ENCODE data around the gene STAM.
A peak's percentile ranks its signal among the peaks of the same experiment; 100 is the strongest.

STAM gene

GRCh38 chr10:17731331-17732020, 87.5 kb downstream of the STAM start:
- no peak for DNase-seq (ENCODE audit: low spot score)

GRCh38 chr10:17733620-17734019, 89.7 kb downstream of the STAM start:
- no peak for DNase-seq (ENCODE audit: low spot score)

GRCh38 chr10:17734432-17735080, 90.6 kb downstream of the STAM start:
- peak; percentile 92 for DNase-seq (ENCODE audit: low spot score)

- peak; percentile 89 for DNase-seq (ENCODE audit: low spot score)
Observed at GRCh38 chr10:17735166-17735941, 91.4 kb downstream of the STAM start.

GRCh38 chr10:17736223-17736622, 92.3 kb downstream of the STAM start:
- DNase-seq (ENCODE audit: low spot score), result no peak

GRCh38 chr10:17737027-17737965, 93.3 kb downstream of the STAM start:
- DNase-seq (ENCODE audit: low spot score), result peak; percentile 81

- no peak for DNase-seq (ENCODE audit: low spot score)
Observed at GRCh38 chr10:17740668-17741067, 96.7 kb downstream of the STAM start.

GRCh38 chr10:17742918-17743317, 99.0 kb downstream of the STAM start:
- DNase-seq (ENCODE audit: low spot score), result peak; percentile 51

- DNase-seq (ENCODE audit: low spot score), result no peak
Observed at GRCh38 chr10:17743437-17743836, 99.5 kb downstream of the STAM start.

- DNase-seq (ENCODE audit: low spot score), result peak; percentile 67
Observed at GRCh38 chr10:17744341-17744861, 100.5 kb downstream of the STAM start.

- DNase-seq (ENCODE audit: low spot score), result peak; percentile 19
Observed at GRCh38 chr10:17747883-17748550, 104.1 kb downstream of the STAM start.

- DNase-seq (ENCODE audit: low spot score), result no peak
Observed at GRCh38 chr10:17749890-17750289, 105.9 kb downstream of the STAM start.

GRCh38 chr10:17751781-17752445, 108.0 kb downstream of the STAM start, which contains the start of gene TMEM236:
TSS of gene TMEM236 (plus strand) at chr10:17752201. CDS start at chr10:17752296, 95 bp downstream.
- DNase-seq (ENCODE audit: low spot score), result no peak

GRCh38 chr10:17756557-17757217, 112.7 kb downstream of the STAM start:
- DNase-seq (ENCODE audit: low spot score), result no peak

- no peak for DNase-seq (ENCODE audit: low spot score)
Observed at GRCh38 chr10:17758200-17758599, 114.2 kb downstream of the STAM start.

- DNase-seq (ENCODE audit: low spot score), result no peak
Observed at GRCh38 chr10:17758896-17759295, 114.9 kb downstream of the STAM start.

GRCh38 chr10:17764142-17764541, 120.2 kb downstream of the STAM start:
- DNase-seq (ENCODE audit: low spot score), result no peak

- no peak for DNase-seq (ENCODE audit: low spot score)
Observed at GRCh38 chr10:17765602-17766001, 121.7 kb downstream of the STAM start.

Data from cerebellar cortex (tissue), 1 donor.